ENCODE data around the gene SYNE4. TPM values are rescaled to one million over a fixed set of nuclear protein-coding genes. Genes with fewer than 3 reads are reported as not detected.
A peak's percentile ranks its signal among the peaks of the same experiment; 100 is the strongest.

SYNE4 gene
- total and polyA plus RNA-seq, 2 of the 13 experiments (the other 11 are each of a cell fraction or from before 2014, with no cell fraction given): 13.7 to 23.0 TPM

GRCh38 chr19:35995048-35995993 is 13.3 kb downstream of the SYNE4 start, which contains the start of gene SDHAF1 (continued):
- TF ChIP-seq NRL (CRISPR knock-in tag; IDR thresholded peaks at IDR 0.05; ENCODE audit: borderline replicate concordance): peak; percentile 78
- TF ChIP-seq ZBTB8A (CRISPR knock-in tag; IDR thresholded peaks at IDR 0.05; ENCODE audit: borderline replicate concordance, low read depth): no peak
- TF ChIP-seq POLR2G (IDR thresholded peaks at IDR 0.05; ENCODE audit: low read depth, low read length): peak; percentile 95
- no peak; the same call in 1 of the 2 replicates for TF ChIP-seq ZNF512B (CRISPR knock-in tag; IDR thresholded peaks at IDR 0.05; ENCODE audit: borderline replicate concordance)
- TF ChIP-seq SMC3 (IDR thresholded peaks at IDR 0.05; ENCODE audit: low read length): no peak
- 0 out of 2 replicates have a peak, but pooled peaks have one; percentile 48 for TF ChIP-seq ZNF235 (CRISPR knock-in tag; IDR thresholded peaks at IDR 0.05; ENCODE audit: borderline replicate concordance)
- no peak for TF ChIP-seq FOXJ3 (CRISPR knock-in tag; IDR thresholded peaks at IDR 0.05; ENCODE audit: borderline replicate concordance)
- TF ChIP-seq AHR (CRISPR knock-in tag; IDR thresholded peaks at IDR 0.05): no peak
- TF ChIP-seq WIZ (CRISPR knock-in tag; IDR thresholded peaks at IDR 0.05): no peak; the same call in 1 of the 2 replicates
- no peak for TF ChIP-seq ZNF407 (CRISPR knock-in tag; IDR thresholded peaks at IDR 0.05; ENCODE audit: not compliant biosample characterization)
- TF ChIP-seq ZNF605 (CRISPR knock-in tag; IDR thresholded peaks at IDR 0.05): peak; percentile 76; the same call in 1 of the 2 replicates
- no peak for TF ChIP-seq NFIB (CRISPR knock-in tag; IDR thresholded peaks at IDR 0.05; ENCODE audit: borderline replicate concordance)
- TF ChIP-seq SMAD1 (CRISPR knock-in tag; IDR thresholded peaks at IDR 0.05; ENCODE audit: borderline replicate concordance, low read depth): no peak

All from HepG2 (cell line).